IPS DF 4.7 (cell line): ENCODE measurements around the gene PNMA8C.
"Not testable (repeated sequence)": the region's sequence is repeated elsewhere in the genome, so short reads cannot be mapped to it uniquely, and the experiment has no call there.

Source experiments
- DNase-seq: peaks from one replicate; pipeline ENCODE4 v3.0.0-alpha.2; 2013; ENCODE audit warnings: low spot score; ENCODE audit errors: extremely low read depth

PNMA8C gene

DNA sequence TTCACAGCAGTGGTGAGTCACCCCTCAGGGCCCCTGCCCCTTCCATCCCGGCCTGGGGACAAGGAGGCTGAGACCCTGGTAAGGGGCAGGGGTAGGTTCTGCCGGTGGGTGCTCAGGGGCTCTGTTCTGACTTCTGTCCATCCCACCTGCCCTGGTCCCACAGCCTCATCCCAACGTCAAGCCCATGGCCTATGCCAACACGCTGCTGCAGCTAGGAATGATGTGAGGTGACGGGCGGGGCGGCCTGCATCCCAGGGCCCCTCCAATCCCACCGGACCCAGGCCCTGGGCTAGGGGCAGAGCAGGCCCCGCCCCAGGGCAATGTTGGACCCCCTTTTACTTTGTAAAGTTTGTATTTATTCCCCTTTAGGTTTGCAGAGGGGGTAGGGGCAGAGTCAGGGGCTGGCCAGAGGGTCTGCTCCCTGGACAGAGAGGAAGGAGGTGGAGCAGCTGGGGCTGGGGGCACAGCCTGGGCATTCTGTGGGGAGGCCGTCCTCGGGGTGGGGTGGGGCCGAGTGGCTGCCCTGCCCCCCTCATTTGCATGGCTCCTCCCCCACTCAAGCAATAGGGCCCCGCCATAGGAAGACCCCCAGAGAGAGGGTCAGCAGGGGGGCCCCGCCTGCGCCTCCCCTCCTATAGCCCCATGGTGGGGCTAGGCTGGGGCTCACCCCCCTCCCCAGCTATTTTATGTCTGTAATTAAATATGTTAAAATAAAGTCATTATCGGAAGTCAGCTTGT, 38.4 kb downstream of the PNMA8C start:
- no peak for DNase-seq

DNA sequence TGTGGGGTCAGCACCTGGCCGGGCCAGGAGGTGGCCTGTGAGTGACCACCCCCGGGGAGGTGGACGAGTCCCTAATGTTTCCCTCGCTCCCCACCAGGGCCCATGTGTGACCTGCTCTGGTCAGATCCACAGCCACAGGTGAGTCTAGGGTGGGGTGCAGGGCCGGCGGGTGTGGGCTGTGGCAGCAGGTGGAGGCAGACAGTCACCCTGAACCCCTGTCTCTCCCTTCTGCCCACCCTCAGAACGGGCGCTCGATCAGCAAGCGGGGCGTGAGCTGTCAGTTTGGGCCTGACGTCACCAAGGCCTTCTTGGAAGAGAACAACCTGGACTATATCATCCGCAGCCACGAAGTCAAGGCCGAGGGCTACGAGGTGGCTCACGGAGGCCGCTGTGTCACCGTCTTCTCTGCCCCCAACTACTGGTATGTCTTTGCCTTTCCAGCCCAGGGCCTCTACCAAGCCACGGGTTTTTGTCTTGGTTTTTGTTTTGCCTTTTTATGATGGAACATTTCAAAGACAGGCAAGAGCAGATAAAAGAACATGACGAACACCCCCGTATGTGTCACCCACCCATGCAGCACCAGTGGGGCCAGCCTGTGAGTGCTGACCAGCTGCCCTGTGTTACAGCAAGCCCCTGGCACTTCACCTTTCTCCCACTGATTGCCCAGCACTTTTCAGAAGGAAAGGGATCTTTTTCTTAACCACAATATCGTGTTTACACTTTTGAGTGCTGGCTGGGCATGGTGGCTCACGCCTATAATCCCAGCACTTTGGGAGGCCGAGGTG, 40.2 kb downstream of the PNMA8C start:
- DNase-seq, result no peak

DNA sequence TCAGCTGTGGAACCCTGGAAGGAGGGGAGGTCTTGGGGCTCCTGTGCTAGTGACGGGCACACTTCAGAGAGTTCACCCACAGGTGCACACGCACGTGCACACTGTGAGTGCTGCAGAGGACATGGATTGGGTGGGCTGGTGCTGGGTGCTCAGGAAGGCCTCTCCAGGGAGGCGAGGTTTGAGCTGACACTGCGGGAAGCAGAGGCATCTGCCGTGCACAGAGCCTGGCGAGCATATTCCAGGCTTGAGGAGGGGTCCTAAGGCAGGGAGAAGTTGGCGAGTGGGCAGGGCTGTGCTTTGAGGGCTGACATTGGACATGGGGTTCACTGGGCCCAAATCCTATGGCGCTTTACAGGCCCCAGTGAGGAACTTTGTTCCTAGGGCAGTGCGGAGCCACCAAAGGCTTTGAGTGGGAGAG, 41.0 kb downstream of the PNMA8C start:
- no peak for DNase-seq

DNA sequence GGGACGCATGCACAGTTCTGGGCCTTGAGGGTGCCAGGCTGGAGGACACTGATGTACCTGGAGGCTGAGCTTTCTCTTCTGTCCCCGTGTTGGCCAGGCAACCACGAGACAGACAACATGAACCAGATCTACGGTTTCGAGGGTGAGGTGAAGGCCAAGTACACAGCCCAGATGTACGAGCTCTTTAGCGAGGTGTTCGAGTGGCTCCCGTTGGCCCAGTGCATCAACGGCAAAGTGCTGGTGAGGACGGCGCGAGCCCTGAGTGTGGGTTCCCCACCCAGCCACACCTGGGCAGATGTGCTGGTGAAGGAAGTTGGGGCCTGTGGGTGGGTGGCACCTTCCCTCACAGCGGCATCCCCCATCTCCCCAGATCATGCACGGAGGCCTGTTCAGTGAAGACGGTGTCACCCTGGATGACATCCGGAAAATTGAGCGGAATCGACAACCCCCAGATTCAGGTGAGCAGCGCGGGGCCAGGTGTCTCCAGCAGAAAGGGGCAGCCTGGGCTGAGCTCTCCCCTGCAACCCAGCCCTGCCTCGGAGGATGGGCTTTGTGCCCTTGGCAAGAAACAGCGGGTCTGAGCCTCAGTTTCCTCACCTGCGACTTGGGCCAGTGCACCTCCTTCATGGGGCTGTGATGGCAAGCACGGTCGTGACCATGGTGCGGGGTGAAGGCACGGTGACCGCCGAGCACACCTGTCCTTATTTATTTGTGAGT, 41.6 kb downstream of the PNMA8C start:
- no peak for DNase-seq

DNA sequence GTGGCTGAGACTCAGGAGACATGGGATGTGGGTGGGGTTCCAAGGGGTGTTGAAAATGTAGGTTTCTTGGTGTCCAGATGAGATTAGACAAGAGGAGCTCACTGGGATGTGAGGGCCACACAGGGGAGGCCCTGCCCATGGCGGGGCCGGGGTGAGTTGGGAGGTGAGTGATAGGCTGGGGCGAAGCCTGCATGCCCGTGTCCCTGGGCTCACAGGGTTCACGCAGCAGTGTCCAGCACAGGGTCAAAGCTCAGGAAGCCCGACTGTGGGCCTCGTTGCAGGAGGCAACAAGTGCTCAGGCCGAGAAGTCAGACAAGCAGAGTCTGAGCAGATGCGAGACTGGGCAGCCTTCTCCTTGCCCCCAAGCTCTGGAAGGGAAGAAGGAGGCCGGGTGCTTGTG, 42.6 kb downstream of the PNMA8C start:
- no peak for DNase-seq

GRCh38 chr19:46385636-46386035, 43.1 kb downstream of the PNMA8C start:
- no peak for DNase-seq

DNA sequence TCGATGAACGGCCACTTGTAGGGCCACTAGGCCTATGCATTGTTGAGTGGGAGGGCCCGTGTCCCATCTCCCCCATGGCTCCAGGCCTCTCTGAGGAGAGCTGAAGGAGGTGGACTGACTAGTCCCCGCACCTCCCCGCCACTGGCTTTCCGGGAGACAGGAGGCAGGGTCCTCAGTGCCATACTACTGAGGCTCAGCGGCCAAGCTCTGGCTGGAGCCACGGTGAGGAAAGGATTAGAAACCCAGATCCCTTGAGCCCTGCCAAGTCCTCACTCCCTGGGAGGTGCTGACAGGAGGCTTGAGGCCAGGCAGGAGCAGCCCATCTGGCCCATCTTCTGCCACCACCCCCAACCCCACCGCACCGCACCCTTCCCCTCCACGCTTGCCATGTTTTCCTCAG, 44.3 kb downstream of the PNMA8C start:
- DNase-seq, result no peak

GRCh38 chr19:46383846-46384245, 44.9 kb downstream of the PNMA8C start:
- DNase-seq, result no peak

GRCh38 chr19:46383171-46383815, 45.4 kb downstream of the PNMA8C start:
- DNase-seq, result no peak

GRCh38 chr19:46381756-46382345, 46.9 kb downstream of the PNMA8C start:
- no peak for DNase-seq

DNA sequence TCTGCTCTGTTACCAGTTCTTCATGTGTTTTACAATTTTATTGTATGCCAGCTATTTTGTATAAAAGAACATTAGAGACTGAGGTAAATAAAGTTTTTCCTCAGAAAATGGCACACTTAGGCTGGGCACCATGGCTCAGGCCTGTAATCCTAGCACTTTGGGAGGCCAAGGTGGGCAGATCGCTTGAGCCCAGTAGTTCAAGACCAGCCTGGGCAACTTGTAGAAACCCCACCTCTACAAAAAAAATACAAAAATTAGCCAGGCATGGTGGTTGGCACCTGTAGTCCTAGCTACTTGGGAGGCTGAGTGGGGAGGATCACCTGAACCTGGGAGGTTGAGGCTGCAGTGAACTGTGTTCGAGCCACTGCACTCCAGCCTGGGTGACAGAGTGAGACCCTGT, 47.4 kb downstream of the PNMA8C start:
- no peak for DNase-seq

DNA sequence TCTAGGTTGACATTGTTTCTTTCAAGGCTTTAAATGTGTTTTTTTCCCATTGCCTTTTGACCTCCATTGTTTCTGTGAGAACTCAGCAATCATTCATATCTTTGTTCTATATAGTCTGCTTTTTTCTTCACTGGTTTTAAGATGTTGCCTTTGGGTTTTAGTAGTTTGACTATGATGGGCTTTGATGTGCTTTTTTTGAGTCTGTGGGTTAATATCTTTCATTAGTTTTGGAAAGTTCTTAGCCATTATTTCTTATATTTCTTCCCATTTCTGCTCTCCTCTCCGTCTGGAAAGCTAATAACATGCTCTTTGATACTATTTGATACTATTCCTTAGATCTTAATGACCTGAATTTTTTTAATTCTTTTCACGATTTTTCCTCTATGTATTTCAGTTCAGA, 48.0 kb downstream of the PNMA8C start:
- DNase-seq, result no peak

- no peak for DNase-seq
These were observed 50.5 kb downstream of the PNMA8C start for GRCh38 chr19:46378268-46378667.

- no peak for DNase-seq
These were observed 52.2 kb downstream of the PNMA8C start for GRCh38 chr19:46376241-46377153.

DNA sequence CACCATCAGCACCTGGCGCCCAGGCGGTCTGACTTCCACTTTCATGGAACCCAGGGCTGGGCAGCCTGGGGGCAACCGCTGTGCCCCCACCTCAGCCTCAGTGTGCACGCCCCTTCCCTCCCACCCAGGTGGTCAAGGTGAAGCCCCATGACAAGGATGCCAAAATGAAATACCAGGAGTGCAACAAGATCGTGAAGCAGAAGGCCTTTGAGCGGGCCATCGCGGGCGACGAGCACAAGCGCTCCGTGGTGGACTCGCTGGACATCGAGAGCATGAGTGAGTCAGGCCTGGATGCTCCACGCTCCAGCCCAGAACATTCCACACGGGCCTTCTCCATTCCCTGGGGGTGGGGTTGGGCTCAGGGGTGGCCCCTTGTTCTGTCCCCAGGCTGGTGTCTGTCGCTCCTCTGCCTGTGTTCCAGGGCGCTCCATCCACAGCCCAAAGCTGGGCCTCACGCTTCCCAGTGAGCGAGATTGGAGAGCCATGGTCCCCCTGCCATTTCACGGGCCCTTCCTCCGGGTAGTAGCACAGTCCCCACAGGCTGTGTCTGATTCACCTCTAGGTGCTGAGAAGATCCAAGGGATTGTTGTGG, 53.2 kb downstream of the PNMA8C start:
- not testable (repeated sequence) for DNase-seq
